GM21447 (cell line): ENCODE results near the gene METTL16.

ENCODE experiments used
- ATAC-seq: cut with Tn5 transposase; IDR thresholded peaks from one replicate; pipeline ENCODE4 v1.9.1; 2021; ENCODE audit not compliant: unreplicated experiment

Gene METTL16

GRCh38 chr17:2416010-2416734 lies 95.5 kb downstream of the METTL16 start:
- no peak for ATAC-seq

GRCh38 chr17:2415081-2415480 lies 96.6 kb downstream of the METTL16 start:
- ATAC-seq: no peak

- ATAC-seq: no peak
Observed at GRCh38 chr17:2414446-2415064, 97.1 kb downstream of the METTL16 start.

GRCh38 chr17:2412561-2413021 lies 99.1 kb downstream of the METTL16 start:
- ATAC-seq: no peak

- no peak for ATAC-seq
Observed at GRCh38 chr17:2410951-2411350, 100.7 kb downstream of the METTL16 start.

GRCh38 chr17:2406903-2407790 lies 104.5 kb downstream of the METTL16 start:
- no peak for ATAC-seq

- ATAC-seq: no peak
Observed at GRCh38 chr17:2406271-2406902, 105.3 kb downstream of the METTL16 start.

- ATAC-seq: no peak
Observed at GRCh38 chr17:2405247-2405926, 106.3 kb downstream of the METTL16 start.

GRCh38 chr17:2403044-2403443 lies 108.6 kb downstream of the METTL16 start:
- no peak for ATAC-seq

GRCh38 chr17:2402544-2402943 lies 109.1 kb downstream of the METTL16 start:
- no peak for ATAC-seq

GRCh38 chr17:2401426-2402221 lies 110.1 kb downstream of the METTL16 start:
- peak; percentile 39 for ATAC-seq

- ATAC-seq: peak; percentile 26
Observed at GRCh38 chr17:2400877-2401425, 110.7 kb downstream of the METTL16 start, which contains the start of gene MNT. MNT (minus strand) TSS chr17:2401060; CDS start chr17:2400712, 348 bp downstream.

GRCh38 chr17:2400474-2400866 lies 111.2 kb downstream of the METTL16 start:
- no peak for ATAC-seq

GRCh38 chr17:2399572-2400473 lies 111.9 kb downstream of the METTL16 start:
- ATAC-seq: peak; percentile 30

- ATAC-seq: no peak
Observed at GRCh38 chr17:2398655-2399571, 112.8 kb downstream of the METTL16 start.

GRCh38 chr17:2398182-2398581 lies 113.5 kb downstream of the METTL16 start:
- no peak for ATAC-seq
